GM12891 (cell line): ENCODE results near the gene ARHGEF12.

ENCODE experiments used
- POLR2A ChIP-seq: IDR thresholded peaks from 2 replicates; pipeline ENCODE4 v1.6.1; 2011; ENCODE audit warnings: low read depth, low read length, control low read depth
- POLR2AphosphoS5 ChIP-seq: IDR thresholded peaks from 2 replicates; pipeline ENCODE4 v1.6.1; 2011; ENCODE audit warnings: low read depth, low read length, control low read depth
- TAF1 ChIP-seq: IDR thresholded peaks from 2 replicates; pipeline ENCODE4 v1.6.1; 2011; ENCODE audit warnings: low read depth, low read length, control low read depth

- no peak for TF ChIP-seq POLR2AphosphoS5
- no peak for TF ChIP-seq POLR2A
- TF ChIP-seq TAF1, result no peak
Measured at GRCh38 chr11:120372296-120372695, 36.1 kb downstream of the ARHGEF12 start.
